Neural crest cell (in vitro differentiated cells): ENCODE measurements around the gene NSUN3. TPM values are rescaled to one million over a fixed set of nuclear protein-coding genes. Genes with fewer than 3 reads are reported as not detected.

Experiments
- DNase-seq: peaks from one replicate; pipeline ENCODE4 v3.0.0; 2021; ENCODE audit warnings: low read depth, mixed read lengths, low spot score
- H3K27ac Mint-ChIP-seq: one replicate; pipeline ENCODE4 v1.8.0; 2021; ENCODE audit warnings: mild to moderate bottlenecking, mixed read lengths; ENCODE audit not compliant: unreplicated experiment
- H3K27me3 Mint-ChIP-seq: 2 replicates; pipeline ENCODE4 v1.8.0; 2021; ENCODE audit warnings: low read depth, mild to moderate bottlenecking, mixed read lengths
- H3K36me3 Mint-ChIP-seq: 2 replicates; pipeline ENCODE4 v1.8.0; 2021; ENCODE audit warnings: low read depth, mild to moderate bottlenecking, mixed read lengths
- H3K4me1 Mint-ChIP-seq: 2 replicates; pipeline ENCODE4 v1.8.0; 2021; ENCODE audit warnings: mixed read lengths
- H3K4me3 Mint-ChIP-seq: one replicate; pipeline ENCODE4 v1.8.0; 2021; ENCODE audit warnings: mild to moderate bottlenecking, mixed read lengths
- H3K9me3 Mint-ChIP-seq: 2 replicates; pipeline ENCODE4 v1.8.0; 2021; ENCODE audit warnings: mixed read lengths
- CTCF ChIP-seq: fragments of 200-600 bp; sonication (generic); conservative IDR thresholded peaks from 2 replicates; pipeline ENCODE4 v1.5.0; 2021; ENCODE audit warnings: antibody characterized with exemption, mild to moderate bottlenecking
- long read RNA-seq: library from polyadenylated mRNA; unstranded; transcript quantifications from one replicate; pipeline ENCODE4 v2.0.0, GENCODE V29; 2020
- total RNA-seq: library from RNA; stranded (reverse); gene quantifications from 2 replicates; pipeline ENCODE4 v1.2.1, GENCODE V29; 2021

Gene NSUN3
- 12.0 and 13.0 TPM in 2 replicates for total RNA-seq
- long read RNA-seq, transcript NSUN3-201 (6 exons, 3,289 nt), result major isoform, 29 of 36 reads
- long read RNA-seq, partial matches to known transcripts, result 1 of 36 reads
- long read RNA-seq, other reads (novel, unspliced or antisense), result 6 of 36 reads

GRCh38 chr3:94062513-94063404 lies at the start of gene NSUN3, which contains the start of gene DHFR2:
TSS of gene NSUN3 (plus strand) at chr3:94063061. CDS start at chr3:94063127, 66 bp downstream.
TSS of gene DHFR2 (minus strand) at chr3:94062916. CDS start at chr3:94061511, 1,405 bp downstream.
- Mint-ChIP-seq H3K4me3 (peak within 1 kb of the TSS; percentile 97), H3K9me3 (no peaks in the 10 kb centered on the region), H3K27ac (peak within 1 kb of the TSS; percentile 100)

GRCh38 chr3:94015025-94015424 lies 47.8 kb upstream of the NSUN3 start:
- Mint-ChIP-seq H3K9me3 (no peaks in the 10 kb centered on the region), H3K27ac (no peak overlapping the region), H3K4me3 (no peak overlapping the region), H3K27me3 (no peaks in the 10 kb centered on the region), H3K4me1 (no peaks in the 10 kb centered on the region), H3K36me3 (peaks cover 5% of the 10 kb centered on the region)
- no peak for DNase-seq
- no peak for TF ChIP-seq CTCF

More at GRCh38 chr3:94062513-94063404, at the start of gene NSUN3, which contains the start of gene DHFR2:
- Mint-ChIP-seq H3K36me3 (peaks cover 10% of the 10 kb centered on the region), H3K27me3 (no peaks in the 10 kb centered on the region), H3K4me1 (peaks cover 33% of the 10 kb centered on the region)
- TF ChIP-seq CTCF, result no peak
- peak; percentile 75 for DNase-seq

GRCh38 chr3:94019659-94020058 lies 43.2 kb upstream of the NSUN3 start:
- no peak overlapping the region for H3K27ac Mint-ChIP-seq
- H3K4me3 Mint-ChIP-seq, result no peak overlapping the region
- no peak for DNase-seq
- H3K36me3 Mint-ChIP-seq, result peaks cover 5% of the 10 kb centered on the region
- no peaks in the 10 kb centered on the region for H3K27me3 Mint-ChIP-seq
- no peaks in the 10 kb centered on the region for H3K9me3 Mint-ChIP-seq
- no peaks in the 10 kb centered on the region for H3K4me1 Mint-ChIP-seq
- no peak for TF ChIP-seq CTCF

- no peak overlapping the region for H3K4me3 Mint-ChIP-seq
- no peaks in the 10 kb centered on the region for H3K9me3 Mint-ChIP-seq
- H3K4me1 Mint-ChIP-seq, result no peaks in the 10 kb centered on the region
These were observed 42.6 kb upstream of the NSUN3 start for GRCh38 chr3:94020293-94020692.

GRCh38 chr3:94024385-94024784 lies 38.5 kb upstream of the NSUN3 start:
- Mint-ChIP-seq H3K4me3 (no peak overlapping the region), H3K27me3 (no peaks in the 10 kb centered on the region), H3K27ac (no peak overlapping the region), H3K36me3 (peaks cover 5% of the 10 kb centered on the region), H3K4me1 (no peaks in the 10 kb centered on the region), H3K9me3 (no peaks in the 10 kb centered on the region)
- TF ChIP-seq CTCF, result no peak
- no peak for DNase-seq

More at GRCh38 chr3:94020293-94020692, 42.6 kb upstream of the NSUN3 start:
- DNase-seq, result no peak
- H3K36me3 Mint-ChIP-seq, result peaks cover 5% of the 10 kb centered on the region
- TF ChIP-seq CTCF, result no peak
- no peaks in the 10 kb centered on the region for H3K27me3 Mint-ChIP-seq
- no peak overlapping the region for H3K27ac Mint-ChIP-seq
